ENCODE measurements around the gene FCN3.
A peak's percentile ranks its signal among the peaks of the same experiment; 100 is the strongest.

Gene FCN3

DNA sequence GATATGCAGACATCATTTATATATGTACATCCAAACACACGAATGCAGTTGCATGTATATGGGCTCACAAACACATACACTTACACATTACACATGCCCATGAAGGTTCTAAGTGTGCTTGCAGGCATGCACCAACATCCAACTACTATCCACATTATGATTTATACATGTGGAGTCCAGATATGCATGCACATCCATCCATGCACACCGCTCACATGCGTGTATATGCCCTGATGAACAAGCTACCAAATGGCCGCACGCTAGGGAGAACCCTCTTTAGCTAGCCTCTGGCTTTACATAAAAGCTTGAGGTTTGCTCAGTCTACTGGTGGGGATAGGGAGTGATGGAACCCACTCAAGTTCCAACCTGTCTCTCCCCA lies 26.3 kb upstream of the FCN3 start:
- Mint-ChIP-seq H3K27me3 (ENCODE audit: low read depth, poor library complexity) (peaks cover 2% of the 10 kb centered on the region), H3K36me3 (ENCODE audit: low read depth) (no peaks in the 10 kb centered on the region), H3K4me3 (no peak overlapping the region), H3K4me1 (peaks cover 86% of the 10 kb centered on the region), H3K27ac (peak overlapping the region; percentile 59), H3K9me3 (no peaks in the 10 kb centered on the region)
- TF ChIP-seq, protein P1, sequence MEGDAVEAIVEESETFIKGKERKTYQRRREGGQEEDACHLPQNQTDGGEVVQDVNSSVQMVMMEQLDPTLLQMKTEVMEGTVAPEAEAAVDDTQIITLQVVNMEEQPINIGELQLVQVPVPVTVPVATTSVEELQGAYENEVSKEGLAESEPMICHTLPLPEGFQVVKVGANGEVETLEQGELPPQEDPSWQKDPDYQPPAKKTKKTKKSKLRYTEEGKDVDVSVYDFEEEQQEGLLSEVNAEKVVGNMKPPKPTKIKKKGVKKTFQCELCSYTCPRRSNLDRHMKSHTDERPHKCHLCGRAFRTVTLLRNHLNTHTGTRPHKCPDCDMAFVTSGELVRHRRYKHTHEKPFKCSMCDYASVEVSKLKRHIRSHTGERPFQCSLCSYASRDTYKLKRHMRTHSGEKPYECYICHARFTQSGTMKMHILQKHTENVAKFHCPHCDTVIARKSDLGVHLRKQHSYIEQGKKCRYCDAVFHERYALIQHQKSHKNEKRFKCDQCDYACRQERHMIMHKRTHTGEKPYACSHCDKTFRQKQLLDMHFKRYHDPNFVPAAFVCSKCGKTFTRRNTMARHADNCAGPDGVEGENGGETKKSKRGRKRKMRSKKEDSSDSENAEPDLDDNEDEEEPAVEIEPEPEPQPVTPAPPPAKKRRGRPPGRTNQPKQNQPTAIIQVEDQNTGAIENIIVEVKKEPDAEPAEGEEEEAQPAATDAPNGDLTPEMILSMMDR (IDR thresholded peaks at IDR 0.05), result no peak
- no peak for DNase-seq

DNA sequence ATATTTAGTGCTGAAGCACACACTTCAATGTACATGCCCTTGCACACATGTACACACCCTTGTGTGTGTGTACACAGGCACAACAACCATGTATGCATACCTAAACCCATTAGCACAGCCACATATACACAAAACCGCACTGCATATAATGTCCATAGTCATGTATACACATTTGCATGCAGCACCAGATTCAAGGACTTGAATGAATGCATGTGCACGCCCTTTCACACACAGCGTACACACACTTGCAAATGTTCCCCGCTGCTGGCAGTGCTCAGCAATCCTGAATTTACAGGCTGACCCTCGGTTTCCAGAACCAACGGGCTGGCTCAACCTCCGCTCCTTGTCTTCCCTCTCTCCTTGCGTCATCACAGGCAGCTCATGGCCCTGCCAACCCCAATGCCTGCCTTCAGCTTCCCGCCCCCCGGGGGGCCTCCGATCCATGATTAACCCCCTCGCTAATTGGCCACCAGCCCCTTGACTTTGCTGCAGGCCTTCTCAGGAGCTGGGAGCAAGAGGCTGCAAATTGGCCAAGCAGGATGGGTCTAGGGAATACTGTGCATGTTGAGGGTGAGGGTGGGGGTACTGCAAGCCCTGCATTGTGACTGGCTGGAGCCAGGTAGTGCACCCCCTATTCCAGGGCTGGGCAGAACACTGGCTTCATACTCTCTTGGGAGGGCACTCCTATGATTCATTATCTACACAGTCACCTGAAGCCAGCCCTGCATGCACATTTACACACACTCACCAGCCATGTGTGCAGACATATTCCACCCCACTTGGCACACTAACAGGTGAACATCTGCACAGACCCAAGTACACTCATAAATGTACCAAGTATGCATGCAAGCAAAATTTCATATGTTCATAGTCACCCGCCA lies 25.7 kb upstream of the FCN3 start:
- TF ChIP-seq, protein P1 (IDR thresholded peaks at IDR 0.05), result no peak
- no peaks in the 10 kb centered on the region for H3K9me3 Mint-ChIP-seq
- peak overlapping the region; percentile 25 for H3K4me3 Mint-ChIP-seq
- H3K27me3 Mint-ChIP-seq (ENCODE audit: low read depth, poor library complexity), result peaks cover 2% of the 10 kb centered on the region
- H3K36me3 Mint-ChIP-seq (ENCODE audit: low read depth), result no peaks in the 10 kb centered on the region
- DNase-seq, result no peak
- peaks cover 84% of the 10 kb centered on the region for H3K4me1 Mint-ChIP-seq
- peak overlapping the region; percentile 59 for H3K27ac Mint-ChIP-seq

DNA sequence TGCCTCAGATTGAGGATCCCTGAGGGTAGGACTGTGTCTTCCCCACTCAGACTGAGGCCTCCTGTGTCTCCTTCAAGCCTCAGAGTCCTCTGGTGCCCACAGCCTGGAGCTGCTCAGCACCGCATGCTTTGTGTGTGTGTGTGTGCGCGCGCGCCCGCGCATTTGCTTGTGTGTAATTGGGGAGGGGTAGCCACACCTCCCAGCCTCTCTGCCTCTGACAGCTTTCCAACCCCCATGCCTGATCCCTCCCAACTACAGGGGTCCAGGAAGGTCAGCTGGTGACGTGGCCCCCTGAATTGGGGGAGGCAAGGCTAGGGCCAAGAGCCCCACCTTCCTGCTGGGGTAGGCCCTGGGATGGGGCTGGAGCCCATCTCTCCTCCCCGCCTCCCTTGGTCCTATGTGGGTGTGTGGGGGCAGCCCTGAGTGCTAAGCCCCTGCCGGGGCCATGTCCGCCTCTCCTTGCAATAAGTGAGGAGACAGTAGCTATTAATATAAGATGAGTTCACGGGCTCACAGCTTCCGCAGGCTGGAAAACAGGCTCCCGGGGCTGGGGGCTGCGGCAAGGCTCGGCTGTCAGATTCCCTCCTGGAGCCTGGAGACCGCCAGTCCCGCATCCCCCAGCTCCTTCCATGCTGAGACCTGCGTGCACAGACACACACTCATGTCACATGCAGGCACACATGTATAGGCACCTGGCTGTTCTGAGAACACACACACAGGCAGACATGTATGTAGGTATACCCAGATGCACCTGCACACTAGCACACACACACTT lies 24.8 kb upstream of the FCN3 start:
- H3K4me3 Mint-ChIP-seq, result no peak overlapping the region

DNA sequence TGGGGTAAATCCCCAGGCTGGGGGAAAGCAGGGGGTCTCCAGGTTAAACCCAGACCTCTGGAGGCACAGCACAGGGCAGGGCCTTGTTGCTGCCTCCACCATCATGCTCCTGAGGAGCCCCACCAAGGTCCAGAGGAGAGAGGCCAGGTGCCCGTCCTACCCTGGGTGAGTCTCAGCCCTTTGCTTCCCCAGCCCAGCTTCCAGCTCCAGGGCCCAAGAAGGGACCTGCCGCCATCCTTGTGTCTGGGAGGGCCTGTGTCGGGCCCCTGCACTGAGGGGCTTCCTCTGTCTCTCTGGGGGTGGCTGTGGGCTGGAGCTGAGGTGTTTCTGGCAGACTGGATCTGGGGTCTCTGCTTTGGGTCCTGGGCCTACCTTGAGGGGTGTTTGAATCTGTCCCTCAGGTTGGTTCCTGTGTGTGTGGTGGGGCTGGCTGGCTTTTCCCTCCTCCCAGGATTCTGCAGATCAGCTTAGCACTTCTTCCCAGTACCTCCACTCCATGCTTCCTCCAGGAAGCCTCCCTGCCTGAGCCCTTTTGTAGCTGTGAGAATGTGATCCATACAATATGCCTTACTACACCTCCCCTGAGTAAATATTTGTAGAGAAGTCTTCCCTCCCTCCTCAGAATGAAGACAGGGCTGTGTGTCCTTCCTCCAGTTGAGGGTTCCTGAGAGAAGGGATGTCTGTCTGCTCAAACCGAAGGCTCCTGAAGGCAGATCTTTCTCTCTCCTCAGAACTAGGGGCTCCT lies 24.0 kb upstream of the FCN3 start:
- TF ChIP-seq, protein P1 (IDR thresholded peaks at IDR 0.05), result no peak
- DNase-seq, result no peak
- H3K27me3 Mint-ChIP-seq (ENCODE audit: low read depth, poor library complexity), result peaks cover 2% of the 10 kb centered on the region
- H3K4me3 Mint-ChIP-seq, result no peak overlapping the region
- H3K36me3 Mint-ChIP-seq (ENCODE audit: low read depth), result no peaks in the 10 kb centered on the region
- H3K4me1 Mint-ChIP-seq, result peaks cover 78% of the 10 kb centered on the region
- H3K9me3 Mint-ChIP-seq, result no peaks in the 10 kb centered on the region
- H3K27ac Mint-ChIP-seq, result peak overlapping the region; percentile 44

More for the DNA sequence above, 24.8 kb upstream of the FCN3 start:
- no peak for DNase-seq
- Mint-ChIP-seq H3K4me1 (peaks cover 84% of the 10 kb centered on the region), H3K27ac (peak overlapping the region; percentile 44), H3K9me3 (no peaks in the 10 kb centered on the region), H3K27me3 (ENCODE audit: low read depth, poor library complexity) (peaks cover 2% of the 10 kb centered on the region), H3K36me3 (ENCODE audit: low read depth) (no peaks in the 10 kb centered on the region)
- TF ChIP-seq, protein P1 (IDR thresholded peaks at IDR 0.05), result no peak

DNA sequence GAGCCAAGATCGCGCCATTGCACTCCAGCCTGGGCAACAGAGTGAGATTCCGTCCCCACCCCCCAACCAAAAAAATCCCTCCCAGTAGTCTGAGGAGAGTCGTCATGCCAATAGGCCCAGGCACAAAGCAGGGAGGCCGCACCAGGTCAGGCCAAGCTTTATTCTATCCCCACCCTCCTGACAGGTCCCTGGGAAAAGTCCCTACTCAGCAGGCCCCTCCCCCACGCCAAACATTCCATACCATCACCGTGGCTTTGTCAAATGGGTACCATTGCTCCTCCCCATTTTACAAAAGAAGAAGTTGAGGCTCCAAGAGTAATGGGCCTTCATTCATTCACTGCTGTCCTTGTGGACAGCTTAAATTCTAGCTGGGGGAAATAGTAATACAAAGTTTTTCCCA lies 23.1 kb upstream of the FCN3 start:
- Mint-ChIP-seq H3K9me3 (no peaks in the 10 kb centered on the region), H3K4me3 (no peak overlapping the region), H3K27ac (no peak overlapping the region), H3K27me3 (ENCODE audit: low read depth, poor library complexity) (peaks cover 3% of the 10 kb centered on the region), H3K36me3 (ENCODE audit: low read depth) (no peaks in the 10 kb centered on the region), H3K4me1 (peaks cover 76% of the 10 kb centered on the region)
- TF ChIP-seq, protein P1 (IDR thresholded peaks at IDR 0.05), result no peak
- DNase-seq, result no peak

Measured in nephron progenitor cell (in vitro differentiated cells).